HG02610 (cell line): ENCODE measurements around the gene LYL1.
A peak's percentile ranks its signal among the peaks of the same experiment; 100 is the strongest.
"Not testable (repeated sequence)": the region's sequence is repeated elsewhere in the genome, so short reads cannot be mapped to it uniquely, and the experiment has no call there.

ENCODE experiments used
- ATAC-seq: cut with Tn5 transposase; IDR thresholded peaks from one replicate; pipeline ENCODE4 v1.9.1; 2021; ENCODE audit warnings: mild to moderate bottlenecking, moderate library complexity; ENCODE audit not compliant: unreplicated experiment

The LYL1 gene

DNA sequence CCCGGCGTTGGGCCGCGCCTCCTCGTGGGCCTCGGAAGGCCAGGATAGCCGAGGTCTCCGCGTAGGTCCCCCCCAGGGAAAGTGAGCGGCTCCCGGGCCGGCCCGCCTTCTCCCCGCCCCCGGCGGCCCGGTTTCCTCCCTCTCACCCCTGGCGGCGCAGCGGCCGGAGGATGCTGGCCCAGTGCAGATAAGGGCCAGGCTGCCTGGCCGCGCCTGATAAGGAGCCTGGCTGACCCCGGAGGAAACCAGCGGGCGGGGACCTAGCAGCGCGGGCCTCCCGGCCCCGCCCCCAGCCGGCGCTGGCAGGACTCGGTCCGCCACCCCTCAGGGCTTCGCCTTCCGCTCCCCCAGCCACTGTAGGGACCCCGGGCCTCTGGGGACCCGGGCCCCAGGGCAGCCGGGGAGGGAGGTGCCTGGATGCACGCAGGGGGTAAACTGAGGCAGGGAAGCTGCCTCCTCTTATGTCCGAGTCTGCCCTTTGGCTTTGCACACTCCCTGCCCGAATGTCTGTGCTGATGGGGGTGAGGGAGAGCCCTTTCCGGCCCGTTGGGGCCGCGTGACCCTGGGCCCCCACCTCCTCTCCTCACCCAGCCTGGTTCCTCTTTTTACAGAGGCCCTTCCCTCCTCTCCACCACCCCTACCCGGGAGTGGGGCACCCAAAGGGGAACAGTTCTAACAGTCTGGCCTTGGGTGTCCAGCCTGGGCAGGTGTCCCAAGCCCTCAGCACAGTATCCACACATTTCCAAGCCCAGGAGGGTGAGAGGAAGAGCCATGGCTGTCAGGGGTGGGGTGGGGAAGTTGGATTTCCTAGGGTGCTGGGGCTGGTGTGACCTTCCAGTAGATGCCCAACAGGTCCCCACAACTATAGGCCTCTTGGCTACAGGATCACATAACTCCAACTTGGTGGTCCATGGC lies at the start of gene LYL1:
Gene LYL1 (minus strand): TSS at position 193 of the 915 bp plus-strand sequence. CDS start 1,687 bp downstream, outside the sequence.
- peak; percentile 25 for ATAC-seq

- ATAC-seq = peak; percentile 37
These were observed 49.1 kb upstream of the LYL1 start for GRCh38 chr19:13151605-13152355.

- ATAC-seq = no peak
These were observed 48.4 kb upstream of the LYL1 start for GRCh38 chr19:13150931-13151604.

- peak; percentile 36 for ATAC-seq
These were observed 47.7 kb upstream of the LYL1 start, which contains the start of the genes IER2 and STX10 for GRCh38 chr19:13150187-13150930. Gene IER2 (plus strand): TSS chr19:13150411. CDS start chr19:13153187, 2,776 bp downstream. Gene STX10 (minus strand): TSS chr19:13150375. CDS start chr19:13150173, 202 bp downstream.

GRCh38 chr19:13149628-13150186 lies 47.0 kb upstream of the LYL1 start:
- no peak for ATAC-seq

DNA sequence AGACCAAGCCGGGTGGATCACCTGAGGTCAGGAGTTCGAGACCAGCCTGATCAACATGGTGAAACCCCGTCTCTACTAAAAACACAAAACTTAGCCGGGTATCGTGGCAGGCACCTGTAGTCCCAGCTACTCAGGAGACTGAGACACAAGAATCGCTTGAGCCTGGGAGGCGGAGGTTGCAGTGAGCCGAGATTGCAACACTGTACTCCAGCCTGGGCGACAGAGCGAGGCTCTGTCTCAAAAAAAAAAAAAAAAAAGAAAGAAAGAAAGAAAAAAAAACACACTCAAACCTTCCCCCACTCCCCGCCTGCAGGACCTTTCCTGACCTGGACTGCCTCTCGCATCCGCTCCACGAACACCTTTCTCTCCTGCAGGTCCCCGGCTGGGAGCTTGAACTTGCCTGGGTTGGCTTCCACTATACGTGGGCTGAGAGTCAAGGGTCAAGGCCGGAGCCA lies 46.5 kb upstream of the LYL1 start:
- not testable (repeated sequence) for ATAC-seq

- no peak for ATAC-seq
These were observed 44.3 kb upstream of the LYL1 start for GRCh38 chr19:13146763-13147563.

DNA sequence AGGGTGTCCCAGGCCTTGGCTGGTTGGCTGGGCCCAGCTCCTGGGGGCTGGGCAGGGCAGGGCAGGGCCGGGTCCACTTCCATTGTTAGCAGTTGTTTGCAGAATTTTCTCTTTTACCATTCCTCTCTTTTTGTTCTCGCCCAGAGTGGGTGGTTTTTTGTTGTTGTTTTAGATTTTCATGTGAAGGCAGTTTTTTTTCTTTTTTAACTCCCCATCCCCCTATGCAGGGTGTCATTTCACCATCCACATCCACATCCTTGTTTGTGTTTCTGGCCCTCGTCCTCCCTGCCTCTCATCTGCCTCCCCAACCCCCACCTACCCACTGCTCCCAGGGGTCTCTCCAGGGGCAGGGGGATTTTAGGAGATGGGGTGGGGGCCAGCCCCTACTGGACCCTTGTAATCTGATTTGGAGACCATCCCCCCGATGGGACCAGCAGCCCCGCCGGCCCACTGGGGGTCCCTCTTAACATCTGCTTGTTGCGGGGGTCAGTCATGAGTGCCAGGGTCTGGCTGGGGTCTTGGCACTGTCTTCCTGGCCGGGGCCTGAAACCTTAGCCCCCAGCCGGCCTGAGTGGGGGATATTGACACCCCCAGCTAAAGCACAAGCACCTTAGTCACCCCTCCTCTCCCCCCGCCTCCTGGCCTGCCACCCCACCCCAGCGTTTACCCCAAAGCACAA lies 37.1 kb upstream of the LYL1 start:
- ATAC-seq = no peak

DNA sequence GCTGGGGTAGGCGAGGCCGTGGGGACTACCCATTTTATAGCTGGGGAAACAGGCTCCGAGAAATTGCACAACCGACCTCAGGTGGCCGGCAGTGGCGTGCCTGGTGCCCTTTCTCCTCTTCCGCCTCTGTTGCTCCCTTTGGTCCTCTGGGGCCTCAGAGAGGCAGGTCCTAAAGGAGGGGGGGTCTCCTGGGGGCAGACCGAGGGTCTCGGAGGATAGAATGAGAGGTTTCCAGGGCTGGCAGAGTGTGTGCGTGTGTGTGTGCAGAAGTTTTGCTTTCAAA lies 36.2 kb upstream of the LYL1 start:
- no peak for ATAC-seq

GRCh38 chr19:13138171-13138915 lies 35.7 kb upstream of the LYL1 start:
- no peak for ATAC-seq

DNA sequence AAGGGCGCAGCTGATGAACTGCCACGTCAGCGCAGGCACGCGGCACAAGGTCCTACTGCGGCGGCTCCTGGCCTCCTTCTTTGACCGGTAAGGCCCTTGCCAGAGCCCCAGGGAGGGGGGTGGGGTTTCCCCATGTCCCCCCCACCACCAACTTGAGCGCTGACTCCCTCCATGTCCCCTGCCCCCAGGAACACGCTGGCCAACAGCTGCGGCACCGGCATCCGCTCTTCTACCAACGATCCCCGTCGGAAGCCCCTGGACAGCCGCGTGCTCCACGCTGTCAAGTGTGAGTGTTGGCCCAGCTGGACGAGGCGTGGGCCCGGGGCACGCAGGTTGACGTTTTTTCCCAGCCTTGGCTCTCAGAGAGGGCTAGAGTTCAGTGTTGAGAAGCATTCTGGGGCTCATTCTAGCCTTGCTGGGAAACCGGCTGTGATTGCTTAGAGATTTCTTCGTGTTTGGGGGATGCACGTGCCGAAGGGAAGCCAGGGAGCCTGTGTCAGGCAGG lies 34.7 kb upstream of the LYL1 start:
- no peak for ATAC-seq

DNA sequence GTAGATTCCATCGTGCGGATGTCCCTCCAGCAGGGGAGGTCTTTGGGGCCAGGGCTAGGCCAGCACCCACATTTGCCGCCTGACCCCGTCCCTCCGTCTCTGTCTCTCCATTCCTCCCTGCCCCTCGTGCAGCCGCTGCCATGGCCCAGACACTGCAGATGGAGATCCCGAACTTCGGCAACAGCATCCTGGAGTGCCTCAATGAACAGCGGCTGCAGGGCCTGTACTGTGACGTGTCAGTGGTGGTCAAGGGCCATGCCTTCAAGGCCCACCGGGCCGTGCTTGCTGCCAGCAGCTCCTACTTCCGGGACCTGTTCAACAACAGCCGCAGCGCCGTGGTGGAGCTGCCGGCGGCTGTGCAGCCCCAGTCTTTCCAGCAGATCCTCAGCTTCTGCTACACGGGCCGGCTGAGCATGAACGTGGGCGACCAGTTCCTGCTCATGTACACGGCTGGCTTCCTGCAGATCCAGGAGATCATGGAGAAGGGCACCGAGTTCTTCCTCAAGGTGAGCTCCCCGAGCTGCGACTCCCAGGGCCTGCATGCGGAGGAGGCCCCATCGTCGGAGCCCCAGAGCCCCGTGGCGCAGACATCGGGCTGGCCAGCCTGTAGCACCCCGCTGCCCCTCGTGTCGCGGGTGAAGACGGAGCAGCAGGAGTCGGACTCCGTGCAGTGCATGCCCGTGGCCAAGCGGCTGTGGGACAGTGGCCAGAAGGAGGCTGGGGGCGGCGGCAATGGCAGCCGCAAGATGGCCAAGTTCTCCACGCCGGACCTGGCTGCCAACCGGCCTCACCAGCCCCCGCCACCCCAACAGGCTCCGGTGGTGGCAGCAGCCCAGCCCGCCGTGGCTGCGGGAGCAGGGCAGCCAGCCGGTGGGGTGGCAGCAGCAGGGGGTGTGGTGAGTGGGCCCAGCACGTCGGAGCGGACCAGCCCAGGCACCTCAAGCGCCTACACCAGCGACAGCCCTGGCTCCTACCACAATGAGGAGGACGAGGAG lies 32.7 kb upstream of the LYL1 start:
- ATAC-seq = no peak

GRCh38 chr19:13134626-13135025 lies 32.0 kb upstream of the LYL1 start:
- no peak for ATAC-seq

- ATAC-seq = no peak
These were observed 30.7 kb upstream of the LYL1 start for GRCh38 chr19:13133241-13133870.

GRCh38 chr19:13132471-13133180 lies 30.0 kb upstream of the LYL1 start:
- no peak for ATAC-seq
